PC-9 (cell line): Measurements from ENCODE around the gene DSCAM. TPM values are rescaled to one million over a fixed set of nuclear protein-coding genes. Genes with fewer than 3 reads are reported as not detected.

ENCODE experiments used
- BruUV-seq: library from RNA; stranded (reverse); fragments of 400-500 nt; replicated peaks from 2 replicates; lab custom pipeline; 2021; lab: Mats Ljungman, UMichigan
- CTCF ChIA-PET: fragments of 300-600 bp; sonication (Branson Sonifier 250); formaldehyde crosslinking; loops from one replicate; lab custom pipeline; 2022; ENCODE audit warnings: antibody characterized with exemption; lab: Charles Lee
- POLR2A ChIA-PET: fragments of 300-600 bp; sonication (Branson Sonifier 250); formaldehyde crosslinking; loops from one replicate; lab custom pipeline; 2022; ENCODE audit warnings: antibody characterized with exemption; ENCODE audit not compliant: unreplicated experiment; lab: Charles Lee
- DNase-seq, 2 experiments: peaks; one replicate each; pipeline versions ENCODE4 v3.0.0 to v3.0.0-alpha.2; 2015 to 2022; ENCODE audit warnings: mixed read lengths in 1 of 2
- H2AFZ ChIP-seq: fragments of 200-600 bp; sonication (generic); 2 replicates; pipeline ENCODE4 v1.8.1; 2017; ENCODE audit warnings: antibody characterized with exemption
- H3F3A ChIP-seq: fragments of 200-600 bp; sonication (generic); 2 replicates; pipeline ENCODE4 v1.8.1; 2017; ENCODE audit warnings: antibody characterized with exemption, mild to moderate bottlenecking, low read depth; ENCODE audit not compliant: insufficient read depth
- H3K27ac ChIP-seq: fragments of 200-600 bp; sonication (generic); 2 replicates; pipeline ENCODE4 v1.6.1; 2016; ENCODE audit warnings: mixed run types
- H3K27me3 ChIP-seq: fragments of 200-600 bp; sonication (generic); 2 replicates; pipeline ENCODE4 v1.6.1; 2016; ENCODE audit warnings: low read depth, mixed run types; ENCODE audit not compliant: insufficient read depth
- H3K36me3 ChIP-seq: fragments of 200-600 bp; sonication (generic); 2 replicates; pipeline ENCODE4 v1.6.1; 2016; ENCODE audit warnings: low read depth, mixed run types
- H3K4me1 ChIP-seq: fragments of 200-600 bp; sonication (generic); replicated peaks from 2 replicates; pipeline ENCODE4 v1.6.1; 2016; ENCODE audit warnings: mixed run types; ENCODE audit not compliant: insufficient read depth
- H3K4me2 ChIP-seq: fragments of 200-600 bp; sonication (generic); 2 replicates; pipeline ENCODE4 v1.6.1; 2017; ENCODE audit warnings: mixed run types
- H3K4me3 ChIP-seq: fragments of 200-600 bp; sonication (generic); 2 replicates; pipeline ENCODE4 v1.6.1; 2016; ENCODE audit warnings: mixed run types
- H3K79me2 ChIP-seq: fragments of 200-600 bp; sonication (generic); 2 replicates; pipeline ENCODE4 v1.6.1; 2017; ENCODE audit warnings: low read depth, mixed run types
- H3K9me2 ChIP-seq: fragments of 200-600 bp; sonication (generic); 2 replicates; pipeline ENCODE4 v1.8.1; 2017; ENCODE audit warnings: mild to moderate bottlenecking; ENCODE audit not compliant: insufficient read depth
- H3K9me3 ChIP-seq: fragments of 200-600 bp; sonication (generic); 2 replicates; pipeline ENCODE4 v1.8.1; 2016; ENCODE audit warnings: low read depth; ENCODE audit not compliant: insufficient read depth
- H4K20me1 ChIP-seq: fragments of 200-600 bp; sonication (generic); 2 replicates; pipeline ENCODE4 v1.8.1; 2017; ENCODE audit not compliant: insufficient read depth
- EZH2 ChIP-seq: fragments of 200-600 bp; sonication (generic); IDR thresholded peaks from 2 replicates; pipeline ENCODE4 v1.8.0; 2017; ENCODE audit warnings: antibody characterized with exemption, low read depth
- intact Hi-C: fragments of 100-400 bp; cut with micrococcal nuclease; formaldehyde crosslinking; loops from one replicate; pipeline ENCODE4 v1.10.0; 2022; ENCODE audit not compliant: unreplicated experiment
- total RNA-seq: library from RNA; stranded (reverse); gene quantifications from 2 replicates; pipeline ENCODE4 v1.2.3, GENCODE V29; 2021
- TF ChIP-seq, protein P1 (sequence below): fragments of 200-600 bp; sonication (generic); conservative IDR thresholded peaks from 2 replicates; pipeline ENCODE4 v1.6.1; 2017; ENCODE audit warnings: mixed run types, antibody characterized with exemption, mild to moderate bottlenecking, moderate library complexity

The DSCAM gene
- total RNA-seq, 1 experiment from 2014 or later = not detected

DNA sequence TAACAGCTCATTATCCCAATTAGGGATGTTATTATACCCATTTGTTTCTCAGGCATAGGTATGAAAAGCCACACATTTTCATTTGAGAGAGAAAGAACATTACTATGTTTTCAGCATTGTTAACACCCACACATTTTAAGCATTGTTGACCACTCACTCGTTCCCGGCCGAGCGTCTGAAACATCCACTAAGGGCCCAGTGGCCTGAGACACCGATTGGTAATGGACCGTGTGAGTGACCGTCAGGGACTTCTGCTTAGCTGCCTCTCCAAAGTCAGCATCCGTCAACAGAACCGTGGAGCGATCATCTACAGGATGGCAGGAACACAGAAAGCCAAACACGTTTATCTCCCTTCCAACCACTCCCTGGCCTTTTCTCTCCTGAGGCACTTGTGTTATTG, 795.2 kb downstream of the DSCAM start:
- H3K36me3 ChIP-seq = no peaks in the 10 kb centered on the region
- no peaks in the 10 kb centered on the region for H3K9me2 ChIP-seq
- no TSS peak for BruUV-seq
- H3K27me3 ChIP-seq = peaks cover 10% of the 10 kb centered on the region
- no peak for TF ChIP-seq EZH2
- TF ChIP-seq, protein P1, sequence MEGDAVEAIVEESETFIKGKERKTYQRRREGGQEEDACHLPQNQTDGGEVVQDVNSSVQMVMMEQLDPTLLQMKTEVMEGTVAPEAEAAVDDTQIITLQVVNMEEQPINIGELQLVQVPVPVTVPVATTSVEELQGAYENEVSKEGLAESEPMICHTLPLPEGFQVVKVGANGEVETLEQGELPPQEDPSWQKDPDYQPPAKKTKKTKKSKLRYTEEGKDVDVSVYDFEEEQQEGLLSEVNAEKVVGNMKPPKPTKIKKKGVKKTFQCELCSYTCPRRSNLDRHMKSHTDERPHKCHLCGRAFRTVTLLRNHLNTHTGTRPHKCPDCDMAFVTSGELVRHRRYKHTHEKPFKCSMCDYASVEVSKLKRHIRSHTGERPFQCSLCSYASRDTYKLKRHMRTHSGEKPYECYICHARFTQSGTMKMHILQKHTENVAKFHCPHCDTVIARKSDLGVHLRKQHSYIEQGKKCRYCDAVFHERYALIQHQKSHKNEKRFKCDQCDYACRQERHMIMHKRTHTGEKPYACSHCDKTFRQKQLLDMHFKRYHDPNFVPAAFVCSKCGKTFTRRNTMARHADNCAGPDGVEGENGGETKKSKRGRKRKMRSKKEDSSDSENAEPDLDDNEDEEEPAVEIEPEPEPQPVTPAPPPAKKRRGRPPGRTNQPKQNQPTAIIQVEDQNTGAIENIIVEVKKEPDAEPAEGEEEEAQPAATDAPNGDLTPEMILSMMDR = no peak
- H3F3A ChIP-seq = no peaks in the 10 kb centered on the region
- H2AFZ ChIP-seq = no peak overlapping the region
- no peak overlapping the region for H3K27ac ChIP-seq
- H3K4me2 ChIP-seq = no peak overlapping the region
- H4K20me1 ChIP-seq = no peaks in the 10 kb centered on the region
- no peaks in the 10 kb centered on the region for H3K9me3 ChIP-seq
- no peak for DNase-seq
- intact Hi-C loops = no loop called here
- no peaks in the 10 kb centered on the region for H3K4me1 ChIP-seq
- ChIA-PET CTCF (no interaction called here), POLR2A (no interaction called here)
- H3K79me2 ChIP-seq = no peaks in the 10 kb centered on the region
- no peak overlapping the region for H3K4me3 ChIP-seq

DNA sequence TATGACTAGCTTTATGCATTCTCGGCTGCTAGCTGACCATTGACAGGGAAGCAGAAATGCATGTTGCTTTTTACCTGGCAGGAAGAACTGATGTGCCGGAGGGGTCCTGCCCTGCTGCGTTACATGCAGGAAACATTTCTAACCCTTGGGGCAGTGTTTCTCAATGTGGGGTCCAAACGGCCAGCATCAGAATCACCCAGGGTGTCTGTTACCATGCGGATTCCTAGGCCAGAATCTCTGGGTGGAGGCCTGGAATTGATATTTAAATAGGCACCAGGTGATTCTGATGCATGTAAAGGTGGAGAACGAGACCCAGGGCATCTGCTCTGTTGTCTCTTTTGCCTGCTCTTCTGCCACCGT, 797.0 kb downstream of the DSCAM start:
- no peaks in the 10 kb centered on the region for H3K79me2 ChIP-seq
- no peak for DNase-seq
- H3K4me1 ChIP-seq = no peaks in the 10 kb centered on the region
- H4K20me1 ChIP-seq = no peaks in the 10 kb centered on the region
- H3K9me2 ChIP-seq = no peaks in the 10 kb centered on the region
- H3K4me2 ChIP-seq = no peak overlapping the region
- no TSS peak for BruUV-seq
- no peaks in the 10 kb centered on the region for H3K9me3 ChIP-seq
- CTCF ChIA-PET = no interaction called here
- TF ChIP-seq, protein P1 = no peak
- no peak for TF ChIP-seq EZH2
- peaks cover 10% of the 10 kb centered on the region for H3K27me3 ChIP-seq
- intact Hi-C loops = no loop called here
- POLR2A ChIA-PET = no interaction called here
- H2AFZ ChIP-seq = no peak overlapping the region
- H3K36me3 ChIP-seq = no peaks in the 10 kb centered on the region
- H3K27ac ChIP-seq = no peak overlapping the region
- H3K4me3 ChIP-seq = no peak overlapping the region
- H3F3A ChIP-seq = no peaks in the 10 kb centered on the region

DNA sequence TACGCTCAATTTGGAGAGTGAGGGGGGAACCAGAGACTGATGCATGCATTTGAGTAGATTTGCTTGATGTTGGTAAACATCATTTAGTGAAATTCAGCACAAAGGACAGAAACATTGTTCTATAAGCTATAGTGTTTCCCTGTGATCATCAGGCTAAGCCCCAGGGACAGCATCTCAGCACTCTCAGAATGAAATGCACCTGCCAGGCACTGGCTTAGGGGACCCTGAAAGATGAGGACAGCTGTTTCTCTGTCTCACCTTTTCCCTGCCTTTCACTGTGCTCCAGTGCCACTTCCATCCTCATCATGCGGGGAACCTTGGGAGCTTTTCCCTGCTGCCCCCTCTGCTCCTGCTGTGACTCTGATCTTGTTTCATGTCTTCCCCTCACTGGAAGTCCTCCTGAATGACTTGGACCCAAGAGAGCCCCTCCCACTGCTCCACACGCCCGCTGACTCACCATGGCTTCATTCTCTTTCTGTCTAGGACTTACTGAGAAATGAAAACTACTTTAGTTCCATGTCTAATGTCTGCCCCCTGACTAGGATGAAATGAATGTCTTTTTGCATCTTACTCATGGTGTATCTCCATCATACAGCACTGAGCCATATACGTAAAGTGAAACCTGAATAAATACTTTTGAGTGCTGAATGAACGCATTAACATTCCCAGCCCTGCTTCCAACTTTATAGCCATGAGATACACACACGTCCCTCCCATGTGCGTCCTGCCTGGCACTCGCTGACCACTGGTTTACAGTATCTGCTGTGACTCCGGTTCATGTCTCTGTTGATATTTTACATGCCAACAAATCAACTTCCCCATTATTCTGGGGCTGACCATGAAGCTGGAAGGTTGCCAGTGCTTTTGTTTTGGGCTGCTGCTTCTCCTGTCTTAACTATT, 797.7 kb downstream of the DSCAM start:
- ChIA-PET POLR2A (no interaction called here), CTCF (no interaction called here)
- no peak for DNase-seq
- no peak for TF ChIP-seq EZH2
- TF ChIP-seq, protein P1 = no peak
- no peaks in the 10 kb centered on the region for H4K20me1 ChIP-seq
- H3K4me3 ChIP-seq = no peak overlapping the region
- no peaks in the 10 kb centered on the region for H3K4me1 ChIP-seq
- H3K27me3 ChIP-seq = peaks cover 10% of the 10 kb centered on the region
- H3K9me2 ChIP-seq = no peaks in the 10 kb centered on the region
- H3K4me2 ChIP-seq = no peak overlapping the region
- H3K36me3 ChIP-seq = no peaks in the 10 kb centered on the region
- H3K79me2 ChIP-seq = no peaks in the 10 kb centered on the region
- intact Hi-C loops = no loop called here
- no TSS peak for BruUV-seq
- no peaks in the 10 kb centered on the region for H3F3A ChIP-seq
- H3K27ac ChIP-seq = no peak overlapping the region
- H3K9me3 ChIP-seq = no peaks in the 10 kb centered on the region
- H2AFZ ChIP-seq = no peak overlapping the region
